Mammary epithelial cell (primary cell): ENCODE data around the gene SLC1A5.

Source experiments
- CTCF ChIP-seq, 2 donors: IDR thresholded peaks in 1 of 2; conservative IDR thresholded peaks in 1 of 2; 2 replicates each; pipeline ENCODE4 v1.5.1; 2011 to 2012; ENCODE audit warnings: inconsistent platforms in 2 of 2, low read length in 2 of 2, mild to moderate bottlenecking in 2 of 2, control low read depth in 1 of 2, low read depth in 1 of 2; ENCODE audit not compliant: insufficient read depth in 1 of 2; ENCODE audit errors: extremely low read depth in 1 of 2
- EZH2 ChIP-seq: IDR thresholded peaks from 2 replicates; pipeline ENCODE4 v1.6.1; 2012; ENCODE audit warnings: low read length, inconsistent platforms, borderline replicate concordance

GRCh38 chr19:46739290-46739771 lies 49.1 kb downstream of the SLC1A5 start:
- TF ChIP-seq CTCF (conservative IDR thresholded peaks at IDR 0.05 in 1 of 2, IDR thresholded peaks at IDR 0.05 in 1 of 2; ENCODE audit: extremely low read depth in 1 of 2, insufficient read depth in 1 of 2, low read depth in 1 of 2, low read length in 2 of 2) (no peak), EZH2 (no peak)
